Esophagus muscularis mucosa (tissue), 4 donors: ENCODE results near the gene PHF23. TPM values are rescaled to one million over a fixed set of nuclear protein-coding genes. Genes with fewer than 3 reads are reported as not detected.

Experiments used
- DNase-seq: peaks from one replicate; pipeline ENCODE4 v3.0.0-alpha.2; 2017; ENCODE audit errors: extremely low spot score
- H3K27ac ChIP-seq, 4 donors: fragments of 200-600 bp; sonication (generic); replicated peaks in 1 of 4; 1 replicate in 3 of 4; 2 replicates in 1 of 4; pipeline ENCODE4 v1.5.1; 2016 to 2019; ENCODE audit warnings: mild to moderate bottlenecking in 1 of 4
- H3K27me3 ChIP-seq, 4 donors: fragments of 200-600 bp; sonication (generic); one replicate each; pipeline versions ENCODE4 v1.5.1 to v1.6.0; 2016 to 2019
- H3K36me3 ChIP-seq, 4 donors: fragments of 200-600 bp; sonication (generic); one replicate each; pipeline ENCODE4 v1.5.1; 2016 to 2019
- H3K4me1 ChIP-seq, 4 donors: fragments of 200-600 bp; sonication (generic); one replicate each; pipeline ENCODE4 v1.5.1; 2016 to 2019
- H3K4me3 ChIP-seq, 4 donors: fragments of 200-600 bp; sonication (generic); 1 replicate in 2 of 4; 2 replicates in 2 of 4; pipeline ENCODE4 v1.5.1; 2016 to 2019; ENCODE audit warnings: mild to moderate bottlenecking in 4 of 4, moderate library complexity in 1 of 4
- H3K9me3 ChIP-seq, 4 donors: fragments of 200-600 bp; sonication (generic); 1 replicate in 3 of 4; 2 replicates in 1 of 4; pipeline ENCODE4 v1.5.1; 2016 to 2019
- CTCF ChIP-seq, 3 experiments: fragments of 200-600 bp in 2 of 3; fragments of 450-650 bp in 1 of 3; sonication (generic) in 2 of 3; IDR thresholded peaks; one replicate each; pipeline ENCODE4 v1.5.1; 2017 to 2019; ENCODE audit warnings: antibody characterized with exemption in 3 of 3, mild to moderate bottlenecking in 2 of 3, moderate library complexity in 1 of 3
- EP300 ChIP-seq: sonication (generic); formaldehyde crosslinking; IDR thresholded peaks from one replicate; pipeline ENCODE4 v1.6.1; 2017; ENCODE audit warnings: antibody characterized with exemption
- POLR2A ChIP-seq: fragments of 450-650 bp; IDR thresholded peaks from one replicate; pipeline ENCODE4 v1.6.1; 2017; ENCODE audit warnings: antibody characterized with exemption, moderate library complexity, mild to moderate bottlenecking, low read depth
- POLR2AphosphoS5 ChIP-seq, 2 donors: sonication (generic); formaldehyde crosslinking; IDR thresholded peaks; one replicate each; pipeline ENCODE4 v1.6.1; 2017; ENCODE audit warnings: antibody characterized with exemption in 2 of 2
- WGBS: methylation state at CpG from one replicate; pipeline ENCODE4 v1.1.5; 2018; 5-methylcytosine and 5-hydroxymethylcytosine counted together
- intact Hi-C: fragments of 100-400 bp; cut with DNase I; formaldehyde crosslinking; loops from one replicate; pipeline ENCODE4 v1.15.1; 2023
- total RNA-seq, 4 donors: library from RNA; depleted of rRNA; stranded (reverse); fragments of >200 nt; gene quantifications; one replicate each; pipeline versions ENCODE4 v1.1.0 to v1.2.1, GENCODE V29; 2016

Gene PHF23
- total RNA-seq, 4 donors from 2014 or later: 21.6 to 38.1 (median 24.8) TPM

DNA sequence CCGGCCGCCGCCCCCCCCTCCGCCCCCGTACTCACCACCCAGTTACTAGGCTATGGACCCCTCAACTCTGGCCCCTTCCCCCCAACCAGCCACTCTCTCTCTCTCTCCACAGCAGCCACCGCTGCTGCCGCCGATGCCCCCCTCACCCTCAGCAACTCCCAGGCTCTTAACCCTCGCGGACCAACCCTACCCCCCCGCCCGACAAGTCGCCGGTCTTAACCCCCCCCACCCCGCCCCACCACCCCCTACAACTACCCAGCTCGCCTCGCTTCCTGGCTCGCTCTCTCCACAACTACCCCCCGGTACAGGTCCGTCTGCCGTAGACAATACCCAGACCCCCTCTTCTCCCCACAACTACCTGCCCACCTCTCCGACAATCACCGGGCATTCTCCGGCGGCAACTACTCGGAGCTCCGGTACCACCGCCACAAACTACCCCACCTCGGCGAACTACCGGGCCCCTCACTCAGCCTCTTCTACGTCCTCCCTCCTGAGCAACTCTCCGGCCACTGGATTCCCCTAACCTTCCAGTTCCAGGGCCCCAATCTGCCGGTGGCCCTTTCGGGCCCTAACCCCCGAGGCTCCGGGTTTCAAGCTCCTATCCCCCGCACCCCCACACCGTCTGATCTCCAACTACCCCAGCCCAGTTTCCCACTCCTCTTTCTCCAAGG is 702 bp downstream of the PHF23 start:
- WGBS: under 1% methylated on average over 31 of the region's 39 CpGs
- Histone ChIP-seq H3K27ac (peak overlapping the region; percentile 89 to 97 (median 96)), H3K4me3 (peak overlapping the region; percentile 69 to 99 (median 94)), H3K4me1 (peaks cover 37 to 63% (median 61%) of the 10 kb centered on the region in 4 donors), H3K36me3 (peaks cover 13 to 37% (median 32%) of the 10 kb centered on the region in 4 donors), H3K9me3 (no peaks in the 10 kb centered on the region), H3K27me3 (no peaks in the 10 kb centered on the region)
- TF ChIP-seq POLR2AphosphoS5 (IDR thresholded peaks at IDR 0.05) (no peak), EP300 (no peak), POLR2A (no peak), CTCF (IDR thresholded peaks at IDR 0.05) (no peak)
- intact Hi-C loops: no loop called here
- DNase-seq: no peak

GRCh38 chr17:7237761-7238419 is 1.4 kb downstream of the PHF23 start:
- peak overlapping the region; percentile 69 to 99 (median 94) for H3K4me3 ChIP-seq
- no peaks in the 10 kb centered on the region for H3K27me3 ChIP-seq
- peak overlapping the region; percentile 89 to 97 (median 96) for H3K27ac ChIP-seq
- intact Hi-C loops: no loop called here
- TF ChIP-seq POLR2AphosphoS5 (IDR thresholded peaks at IDR 0.05): peak; percentile 11 to 30
- no peak for TF ChIP-seq POLR2A
- no peak for TF ChIP-seq CTCF (IDR thresholded peaks at IDR 0.05)
- H3K9me3 ChIP-seq: no peaks in the 10 kb centered on the region
- H3K36me3 ChIP-seq: peaks cover 13 to 37% (median 32%) of the 10 kb centered on the region in 4 donors
- H3K4me1 ChIP-seq: peaks cover 38 to 64% (median 62%) of the 10 kb centered on the region in 4 donors
- no peak for DNase-seq
- 0% methylated on average over 10 of the region's 73 CpGs for whole genome bisulfite sequencing

DNA sequence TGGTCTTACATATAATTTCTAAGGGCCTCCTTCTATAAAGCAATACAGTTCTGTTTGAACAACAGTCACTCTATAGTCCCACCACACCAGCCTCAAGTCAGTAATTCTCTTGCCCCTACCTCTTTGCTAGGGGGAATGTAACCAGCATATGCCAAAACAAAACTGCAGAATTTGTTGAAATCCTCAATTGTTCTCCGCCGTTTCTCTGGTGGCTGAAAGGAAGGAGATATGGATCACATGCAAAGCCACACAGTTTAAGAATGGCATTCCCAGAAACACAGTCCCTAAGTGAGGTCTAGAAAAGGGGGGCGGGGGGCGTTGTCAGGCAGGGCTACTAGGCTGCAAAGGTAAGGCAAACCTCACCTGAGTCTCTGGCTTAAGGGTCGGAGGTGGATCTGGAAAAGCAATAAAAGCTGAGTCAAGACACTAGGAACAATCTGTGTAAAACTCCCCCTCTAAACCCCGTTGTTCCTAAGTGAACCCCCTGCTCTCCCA is 1.9 kb downstream of the PHF23 start:
- TF ChIP-seq EP300 (no peak), CTCF (IDR thresholded peaks at IDR 0.05) (no peak), POLR2A (no peak), POLR2AphosphoS5 (IDR thresholded peaks at IDR 0.05) (no peak)
- Histone ChIP-seq H3K4me1 (peaks cover 43 to 70% (median 68%) of the 10 kb centered on the region in 4 donors), H3K27me3 (no peaks in the 10 kb centered on the region), H3K9me3 (no peaks in the 10 kb centered on the region), H3K27ac (peak overlapping the region; percentile 89 to 97 (median 96)), H3K4me3 (peak overlapping the region; percentile 69 to 99 (median 94)), H3K36me3 (peaks cover 13 to 37% (median 32%) of the 10 kb centered on the region in 4 donors)
- intact Hi-C loops: no loop called here
- 35% methylated on average over 6 of the region's 6 CpGs for WGBS
- DNase-seq: no peak

GRCh38 chr17:7236808-7237207 is 2.4 kb downstream of the PHF23 start:
- peaks cover 13 to 37% (median 32%) of the 10 kb centered on the region in 4 donors for H3K36me3 ChIP-seq
- no peak for DNase-seq
- no peaks in the 10 kb centered on the region for H3K27me3 ChIP-seq
- H3K9me3 ChIP-seq: no peaks in the 10 kb centered on the region
- intact Hi-C loops: no loop called here
- no peak for TF ChIP-seq POLR2A
- TF ChIP-seq EP300: no peak
- no peak for TF ChIP-seq POLR2AphosphoS5 (IDR thresholded peaks at IDR 0.05)
- TF ChIP-seq CTCF (IDR thresholded peaks at IDR 0.05): no peak
- WGBS: 80% methylated on average over 6 of the region's 6 CpGs
- peaks cover 43 to 75% (median 73%) of the 10 kb centered on the region in 4 donors for H3K4me1 ChIP-seq
- peak overlapping the region in 1 of 4 donors; percentile 94 for H3K4me3 ChIP-seq
- H3K27ac ChIP-seq: peak overlapping the region; percentile 89 to 97 (median 96)
